GM10266 (cell line): Measurements from ENCODE around the gene LRRK1.

Experiments used
- DNase-seq: peaks from one replicate; pipeline ENCODE4 v3.0.0; 2012; ENCODE audit errors: extremely low spot score
- TF ChIP-seq, protein P1 (sequence below): IDR thresholded peaks from 2 replicates; pipeline ENCODE4 v1.5.1; 2012; ENCODE audit warnings: mild to moderate bottlenecking, low read depth; ENCODE audit not compliant: control insufficient read depth, insufficient read depth; ENCODE audit errors: missing control alignments

The LRRK1 gene

DNA sequence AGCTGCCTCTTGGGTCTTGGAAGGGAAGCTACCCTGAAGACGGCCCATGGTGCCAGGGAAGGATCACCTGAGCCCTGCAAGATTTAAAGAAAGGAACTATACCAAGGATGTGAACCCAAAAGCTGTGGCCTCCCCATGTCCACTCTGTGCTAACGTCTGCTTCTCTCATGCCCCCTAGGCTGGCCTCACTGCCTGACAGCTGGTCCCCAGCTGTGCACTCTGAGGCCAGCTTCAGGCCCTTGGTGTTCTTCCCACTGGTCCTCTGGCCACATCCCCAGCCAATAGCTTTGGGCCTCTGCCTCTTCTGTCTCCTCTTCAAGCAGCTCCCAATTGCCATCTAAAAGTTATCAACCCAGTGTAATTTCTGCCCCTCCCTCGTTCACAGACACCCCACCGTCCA lies 5.2 kb upstream of the LRRK1 start:
- DNase-seq = no peak
- TF ChIP-seq, protein P1, sequence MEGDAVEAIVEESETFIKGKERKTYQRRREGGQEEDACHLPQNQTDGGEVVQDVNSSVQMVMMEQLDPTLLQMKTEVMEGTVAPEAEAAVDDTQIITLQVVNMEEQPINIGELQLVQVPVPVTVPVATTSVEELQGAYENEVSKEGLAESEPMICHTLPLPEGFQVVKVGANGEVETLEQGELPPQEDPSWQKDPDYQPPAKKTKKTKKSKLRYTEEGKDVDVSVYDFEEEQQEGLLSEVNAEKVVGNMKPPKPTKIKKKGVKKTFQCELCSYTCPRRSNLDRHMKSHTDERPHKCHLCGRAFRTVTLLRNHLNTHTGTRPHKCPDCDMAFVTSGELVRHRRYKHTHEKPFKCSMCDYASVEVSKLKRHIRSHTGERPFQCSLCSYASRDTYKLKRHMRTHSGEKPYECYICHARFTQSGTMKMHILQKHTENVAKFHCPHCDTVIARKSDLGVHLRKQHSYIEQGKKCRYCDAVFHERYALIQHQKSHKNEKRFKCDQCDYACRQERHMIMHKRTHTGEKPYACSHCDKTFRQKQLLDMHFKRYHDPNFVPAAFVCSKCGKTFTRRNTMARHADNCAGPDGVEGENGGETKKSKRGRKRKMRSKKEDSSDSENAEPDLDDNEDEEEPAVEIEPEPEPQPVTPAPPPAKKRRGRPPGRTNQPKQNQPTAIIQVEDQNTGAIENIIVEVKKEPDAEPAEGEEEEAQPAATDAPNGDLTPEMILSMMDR = no peak

DNA sequence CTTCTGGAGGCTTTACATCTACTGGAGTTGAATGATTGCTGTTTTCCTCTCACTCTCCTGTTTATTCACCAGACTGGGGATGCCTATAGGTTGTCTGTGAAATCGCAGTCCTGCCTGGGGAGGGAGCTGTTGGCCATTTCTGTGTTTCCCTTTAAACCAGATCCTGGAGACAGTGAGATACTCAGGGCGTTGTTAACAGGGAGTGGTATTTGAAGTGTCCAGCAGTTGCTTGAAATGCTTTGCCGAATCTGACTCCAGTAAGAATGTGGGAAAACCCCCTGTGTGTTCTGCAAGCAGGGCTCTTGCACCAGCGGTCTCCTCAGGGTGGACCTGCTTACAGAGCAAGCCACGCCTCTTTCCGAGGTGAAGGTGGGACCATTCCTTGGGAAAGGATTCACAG lies 4.3 kb upstream of the LRRK1 start:
- DNase-seq = no peak
- TF ChIP-seq, protein P1 = no peak

DNA sequence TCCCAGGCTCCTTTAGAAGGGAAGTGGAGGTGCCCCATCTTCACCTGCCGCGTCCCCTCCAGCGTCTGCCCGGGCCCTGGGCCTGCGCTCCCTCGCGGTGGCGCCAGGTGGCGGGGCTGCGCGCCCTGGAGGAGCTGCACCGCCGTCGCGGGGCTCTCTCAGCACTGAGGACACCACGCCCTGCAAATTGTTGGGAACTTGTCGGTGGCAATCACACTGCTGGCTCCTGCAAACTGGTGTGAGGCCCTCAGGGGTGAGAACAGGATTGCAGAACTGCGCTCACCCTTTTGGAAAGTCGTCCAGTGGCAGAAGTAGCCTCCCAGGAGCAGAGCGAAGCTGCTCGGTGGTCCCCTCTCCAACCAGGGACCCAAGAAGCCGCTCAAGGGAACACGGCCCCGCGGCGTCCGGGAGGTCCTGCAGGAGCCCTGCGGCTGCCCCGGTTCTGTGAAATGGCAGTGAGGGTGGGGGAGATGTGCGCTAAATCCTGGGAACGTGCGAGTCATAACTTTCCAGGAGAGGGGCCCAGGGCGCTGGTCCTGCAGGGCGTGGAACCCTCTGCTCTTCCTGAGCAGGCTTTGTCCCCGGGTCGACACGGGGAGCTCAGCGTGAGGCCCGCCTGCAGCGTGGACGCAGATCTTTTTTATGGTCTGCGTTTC lies 995 bp upstream of the LRRK1 start:
- DNase-seq = peak; percentile 92
- TF ChIP-seq, protein P1 = peak; percentile 99

DNA sequence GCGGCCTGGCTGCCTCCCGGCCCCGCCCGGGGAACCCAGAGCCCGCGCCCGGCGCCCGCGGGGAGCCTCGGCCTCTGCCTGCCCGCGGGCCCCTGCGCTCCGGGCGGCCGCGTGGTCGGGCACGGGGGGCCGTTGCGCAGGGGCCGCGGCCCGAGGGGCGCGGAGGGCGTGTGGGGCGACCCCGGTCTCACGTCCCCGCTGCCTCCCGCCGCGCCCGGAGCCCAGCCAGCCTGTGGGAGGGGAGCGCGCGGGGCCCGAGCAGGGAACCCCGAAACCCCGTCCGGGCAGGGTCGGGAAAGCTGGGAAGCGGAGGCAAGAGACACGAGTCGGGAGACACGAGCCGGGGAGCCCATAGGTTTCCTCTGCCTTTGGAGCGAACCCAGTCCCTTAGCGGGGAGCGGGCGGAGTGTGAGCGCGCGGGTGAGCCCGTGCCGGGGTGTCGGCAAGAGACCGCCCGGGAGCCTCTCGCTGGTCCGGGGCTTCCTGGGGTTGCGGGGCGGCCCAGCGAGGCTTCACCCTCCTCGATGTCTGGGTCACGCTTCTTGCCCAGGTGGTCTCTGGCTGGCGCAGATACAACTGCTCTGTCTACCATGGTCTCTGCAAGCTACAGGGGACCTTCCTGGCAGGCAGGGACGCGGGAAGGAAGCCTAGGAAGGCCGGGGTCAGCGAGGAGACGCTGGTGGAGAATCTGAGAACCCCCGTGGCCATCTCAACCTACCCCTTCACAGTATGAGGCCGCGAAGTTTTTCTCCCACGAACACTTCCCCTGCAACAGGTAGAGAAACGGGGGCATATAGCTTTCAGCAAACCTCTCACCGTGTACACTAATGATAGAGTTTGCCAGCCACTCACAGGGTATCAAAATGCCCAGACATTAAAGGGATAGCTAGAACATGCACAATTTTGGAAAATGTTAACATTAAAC lies 586 bp downstream of the LRRK1 start:
- peak; percentile 64 for DNase-seq
- TF ChIP-seq, protein P1 = no peak

DNA sequence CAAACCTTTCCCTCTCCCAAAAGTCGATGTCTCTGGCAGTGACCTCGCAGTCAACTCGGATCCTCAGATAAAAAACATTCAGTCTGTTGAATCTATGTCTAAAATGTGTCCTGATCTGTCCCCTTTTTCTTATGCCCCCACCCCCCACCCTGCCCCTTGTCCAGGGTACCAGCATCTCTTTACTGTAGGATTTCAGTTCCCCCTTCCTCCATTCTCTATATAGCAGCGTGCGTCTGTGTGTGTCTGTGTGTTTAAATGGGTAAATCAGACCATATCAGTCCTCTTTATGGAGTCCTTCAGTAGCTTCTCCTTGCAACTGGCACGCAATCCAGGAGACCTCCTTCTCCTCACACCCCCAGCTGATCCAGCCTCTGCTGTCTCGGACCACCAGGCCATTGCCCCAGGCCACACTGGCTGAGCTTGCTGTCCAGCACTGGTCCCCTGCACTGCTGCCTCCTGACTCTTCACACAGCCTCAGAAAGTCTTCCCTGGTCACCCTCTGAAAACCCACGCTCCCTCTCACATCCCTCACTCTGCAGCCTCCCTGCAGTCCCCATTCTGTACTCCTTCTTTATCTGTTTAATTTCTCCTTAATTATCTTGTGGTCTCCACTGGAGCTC lies 1.5 kb downstream of the LRRK1 start:
- TF ChIP-seq, protein P1 = no peak
- no peak for DNase-seq

DNA sequence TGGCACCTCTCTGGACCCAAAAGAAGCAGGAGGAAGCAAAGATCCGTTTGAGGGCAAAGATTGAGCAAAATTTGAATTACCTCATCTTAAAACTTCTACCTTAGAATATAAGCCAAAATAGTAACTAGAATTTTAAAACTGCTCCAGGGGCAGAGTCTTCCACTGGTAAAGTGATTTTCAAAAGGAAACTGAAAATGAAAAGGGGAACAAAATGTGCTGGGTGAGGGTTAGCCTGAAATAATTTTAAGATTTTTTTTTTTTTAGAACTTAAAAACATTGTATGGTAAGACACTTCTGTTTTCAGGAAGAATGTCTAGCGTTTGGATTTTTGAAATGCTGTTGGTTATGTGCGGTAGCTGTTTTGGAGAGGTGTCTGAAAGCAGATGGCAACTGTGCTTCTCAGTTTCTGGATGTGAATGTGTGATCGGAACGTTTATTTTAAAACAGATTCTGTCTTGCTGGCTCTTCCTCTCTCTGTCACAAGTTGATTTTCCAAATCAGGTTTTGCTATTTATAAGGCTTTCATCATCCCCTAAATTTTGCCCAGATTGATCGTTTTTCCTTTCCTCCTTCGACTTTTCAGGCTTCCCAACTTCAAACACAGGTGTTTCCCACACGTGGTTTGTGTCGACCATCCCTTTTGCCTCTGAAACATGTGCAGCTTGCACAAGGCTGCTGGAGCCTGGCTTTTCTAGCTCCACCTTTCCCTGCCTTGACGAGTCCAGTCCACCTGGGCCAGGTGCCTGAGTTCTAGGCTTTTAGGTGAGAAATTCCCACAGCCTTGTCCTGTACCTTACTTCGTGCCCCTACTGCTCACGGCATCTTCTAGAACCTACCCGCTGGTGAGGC lies 3.3 kb downstream of the LRRK1 start:
- TF ChIP-seq, protein P1 = no peak

More for the DNA sequence above, 3.3 kb downstream of the LRRK1 start:
- peak; percentile 73 for DNase-seq
